HepG2 (cell line): ENCODE measurements around the gene BMPR2. TPM values are rescaled to one million over a fixed set of nuclear protein-coding genes. Genes with fewer than 3 reads are reported as not detected.

Experiments used
- ATAC-seq: fragments of 200-7000 bp; cut with Tn5 transposase; 3 replicates; pipeline ENCODE4 v1.9.1; 2020; ENCODE audit warnings: mild to moderate bottlenecking, moderate library complexity
- BruUV-seq: library from RNA; stranded (reverse); fragments of 400-500 nt; replicated peaks from 2 replicates; lab custom pipeline; 2021; lab: Mats Ljungman, UMichigan
- CTCF ChIA-PET: fragments of 300-600 bp; formaldehyde crosslinking; extraction: SDS; loops from one replicate; lab custom pipeline; 2021; ENCODE audit warnings: low total read pairs, inconsistent platforms, low intra/inter-chr PET ratio; lab: Yijun Ruan, JAX
- POLR2A ChIA-PET: fragments of 350-600 bp; sonication (Branson Sonifier 250); formaldehyde crosslinking; loops from one replicate; lab custom pipeline; 2020; ENCODE audit warnings: antibody characterized with exemption, inconsistent platforms; lab: Yijun Ruan, JAX
- DNase-seq: peaks from one replicate; pipeline ENCODE4 v3.0.0-alpha.2; 2015; ENCODE audit warnings: low spot score
- FAIRE-seq: peaks from 3 replicates; lab custom pipeline; 2011; peaks lifted over from hg19 to GRCh38; lab: Jason Lieb, UNC
- H2AFZ ChIP-seq: one replicate; pipeline ENCODE4 v1.6.1; 2011; ENCODE audit warnings: low read length, inconsistent platforms
- H3K27ac ChIP-seq: fragments of 300-600 bp; 3 replicates; pipeline ENCODE4 v1.8.0; 2011; ENCODE audit warnings: mixed run types, mild to moderate bottlenecking, mixed read lengths, low read length, inconsistent platforms; ENCODE audit not compliant: insufficient read depth; ENCODE audit errors: extremely low read length
- H3K27me3 ChIP-seq, 2 experiments: fragments of 200-600 bp in 1 of 2; 2 replicates in 1 of 2; 3 replicates in 1 of 2; pipeline versions ENCODE4 v1.6.0 to v1.8.0; 2011; ENCODE audit warnings: low read length in 2 of 2, mild to moderate bottlenecking in 2 of 2, moderate library complexity in 2 of 2, inconsistent platforms in 1 of 2; ENCODE audit not compliant: insufficient read depth in 2 of 2, control insufficient read depth in 1 of 2
- H3K36me3 ChIP-seq, 2 experiments: fragments of 200-600 bp in 1 of 2; replicated peaks in 1 of 2; 2 replicates in 1 of 2; 3 replicates in 1 of 2; pipeline versions ENCODE4 v1.5.1 to v1.8.0; 2011; ENCODE audit warnings: low read length in 2 of 2, inconsistent platforms in 1 of 2; ENCODE audit not compliant: insufficient read depth in 2 of 2, control insufficient read depth in 1 of 2
- H3K4me1 ChIP-seq: 2 replicates; pipeline ENCODE4 v1.5.1; 2012; ENCODE audit warnings: low read length, inconsistent platforms; ENCODE audit not compliant: insufficient read depth
- H3K4me2 ChIP-seq: 2 replicates; pipeline ENCODE4 v1.6.0; 2011; ENCODE audit warnings: low read depth, low read length, inconsistent platforms
- H3K4me3 ChIP-seq, 3 experiments: fragments of 200-600 bp in 1 of 3; sonication (generic), shearing (Covaris generic) in 1 of 3; replicated peaks in 1 of 3; 2 replicates each; pipeline ENCODE4 v1.5.1; 2011 to 2016; ENCODE audit warnings: low read length in 3 of 3, inconsistent platforms in 2 of 3, low read depth in 2 of 3, mild to moderate bottlenecking in 2 of 3, control low read depth in 1 of 3, mixed read lengths in 1 of 3; ENCODE audit not compliant: insufficient read depth in 1 of 3
- H3K79me2 ChIP-seq: one replicate; pipeline ENCODE4 v1.6.1; 2011; ENCODE audit warnings: low read length, inconsistent platforms; ENCODE audit not compliant: insufficient read depth
- H3K9ac ChIP-seq: 2 replicates; pipeline ENCODE4 v1.6.0; 2011; ENCODE audit warnings: mild to moderate bottlenecking, low read depth, low read length, inconsistent platforms; ENCODE audit not compliant: insufficient read depth
- H3K9me3 ChIP-seq: 2 replicates; pipeline ENCODE4 v1.5.1; 2012; ENCODE audit warnings: mild to moderate bottlenecking, low read length
- H4K20me1 ChIP-seq: 2 replicates; pipeline ENCODE4 v1.6.0; 2011; ENCODE audit warnings: inconsistent platforms, mild to moderate bottlenecking, low read length, moderate library complexity; ENCODE audit not compliant: insufficient read depth
- FLYWCH1 ChIP-seq: sonication (generic); formaldehyde crosslinking; IDR thresholded peaks from 2 replicates; pipeline ENCODE4 v1.8.1; 2023; ENCODE audit warnings: mild to moderate bottlenecking, missing genetic modification reagents
- HOXA3 ChIP-seq: sonication (generic); formaldehyde crosslinking; IDR thresholded peaks from 2 replicates; pipeline ENCODE4 v1.5.0; 2020; ENCODE audit warnings: missing genetic modification reagents
- ISX ChIP-seq: sonication (generic); formaldehyde crosslinking; conservative IDR thresholded peaks from 2 replicates; pipeline ENCODE4 v1.5.0; 2020; ENCODE audit warnings: missing genetic modification reagents
- JUNB ChIP-seq: sonication (generic); formaldehyde crosslinking; IDR thresholded peaks from 2 replicates; pipeline ENCODE4 v1.8.0; 2022; ENCODE audit warnings: missing genetic modification reagents, mild to moderate bottlenecking, borderline replicate concordance
- LRRFIP1 ChIP-seq: sonication (generic); formaldehyde crosslinking; conservative IDR thresholded peaks from 2 replicates; pipeline ENCODE4 v1.4.0; 2020; ENCODE audit warnings: missing genetic modification reagents
- MNT ChIP-seq: fragments of 450-650 bp; IDR thresholded peaks from 2 replicates; pipeline ENCODE4 v1.6.1; 2016
- NRL ChIP-seq: sonication (generic); formaldehyde crosslinking; IDR thresholded peaks from 2 replicates; pipeline ENCODE4 v1.5.0; 2020; ENCODE audit warnings: missing genetic modification reagents, mild to moderate bottlenecking, moderate library complexity, borderline replicate concordance
- RBFOX2 ChIP-seq: fragments of 200-400 bp; formaldehyde crosslinking; IDR thresholded peaks from 2 replicates; pipeline ENCODE4 v1.6.1; 2017; ENCODE audit warnings: low read depth, mild to moderate bottlenecking, low read length
- RFXAP ChIP-seq: sonication (generic); formaldehyde crosslinking; IDR thresholded peaks from 2 replicates; pipeline ENCODE4 v1.4.0; 2020; ENCODE audit warnings: missing genetic modification reagents, borderline replicate concordance
- SCMH1 ChIP-seq: sonication (generic); formaldehyde crosslinking; IDR thresholded peaks from 2 replicates; pipeline ENCODE4 v1.9.0; 2021; ENCODE audit warnings: missing genetic modification reagents, mild to moderate bottlenecking, borderline replicate concordance
- SMAD1 ChIP-seq: sonication (generic); formaldehyde crosslinking; IDR thresholded peaks from 2 replicates; pipeline ENCODE4 v1.4.0; 2020; ENCODE audit warnings: missing genetic modification reagents, low read depth, mild to moderate bottlenecking, borderline replicate concordance
- TARDBP ChIP-seq: sonication (generic); formaldehyde crosslinking; IDR thresholded peaks from 2 replicates; pipeline ENCODE4 v1.8.0; 2022; ENCODE audit warnings: mild to moderate bottlenecking, missing genetic modification reagents
- TMF1 ChIP-seq: sonication (generic); formaldehyde crosslinking; IDR thresholded peaks from 2 replicates; pipeline ENCODE4 v1.8.1; 2022; ENCODE audit warnings: low read depth, missing genetic modification reagents
- ZMYM2 ChIP-seq: sonication (generic); formaldehyde crosslinking; IDR thresholded peaks from 2 replicates; pipeline ENCODE4 v1.8.0; 2022; ENCODE audit warnings: mild to moderate bottlenecking, missing genetic modification reagents
- ZNF20 ChIP-seq: sonication (generic); formaldehyde crosslinking; IDR thresholded peaks from 2 replicates; pipeline ENCODE4 v1.4.0; 2020; ENCODE audit warnings: mild to moderate bottlenecking, moderate library complexity, missing genetic modification reagents
- ZNF280B ChIP-seq: sonication (generic); formaldehyde crosslinking; IDR thresholded peaks from 2 replicates; pipeline ENCODE4 v1.5.0; 2020; ENCODE audit warnings: missing genetic modification reagents, mild to moderate bottlenecking, borderline replicate concordance
- ZNF335 ChIP-seq: sonication (generic); formaldehyde crosslinking; IDR thresholded peaks from 2 replicates; pipeline ENCODE4 v1.4.0; 2020; ENCODE audit warnings: missing genetic modification reagents
- ZNF343 ChIP-seq: sonication (generic); formaldehyde crosslinking; IDR thresholded peaks from 2 replicates; pipeline ENCODE4 v1.4.0; 2020; ENCODE audit warnings: mild to moderate bottlenecking, missing genetic modification reagents
- ZNF383 ChIP-seq: sonication (generic); formaldehyde crosslinking; IDR thresholded peaks from 2 replicates; pipeline ENCODE4 v1.4.0; 2020; ENCODE audit warnings: missing genetic modification reagents, mild to moderate bottlenecking, borderline replicate concordance
- WGBS: methylation state at CpG from one replicate; pipeline ENCODE4 v1.1.6; 2017; ENCODE audit warnings: low lambda C conversion rate; 5-methylcytosine and 5-hydroxymethylcytosine counted together
- in situ Hi-C: cut with HindIII; loops from 2 replicates; pipeline ENCODE4 v1.10.0; 2017; ENCODE audit warnings: low pct_unique_long_range_greater_than_20kb; ENCODE audit not compliant: extremely low pct_ligation_motif_present
- intact Hi-C: fragments of 100-400 bp; cut with micrococcal nuclease; formaldehyde crosslinking; loops from one replicate; pipeline ENCODE4 v1.10.0; 2022; ENCODE audit not compliant: unreplicated experiment
- polyA plus RNA-seq, 8 experiments: library from polyadenylated mRNA; depleted of rRNA in 3 of 8; stranded (reverse) in 7 of 8; unstranded in 1 of 8; fragments of >200 nt; fragmentation: Illumina TruSeq in 4 of 8; extraction: Trizol in 4 of 8; gene quantifications; 2 replicates each; pipeline versions ENCODE4 v1.2.1 to v1.2.3, GENCODE V29; 2011 to 2016; ENCODE audit warnings: low read depth in 4 of 8, missing spikeins in 1 of 8, mixed read lengths in 1 of 8; ENCODE audit not compliant: insufficient read depth in 1 of 8
- total RNA-seq, 5 experiments: library from RNA; depleted of rRNA; stranded (reverse); fragments of >200 nt; fragmentation: Illumina TruSeq; extraction: Trizol; gene quantifications; 2 replicates each; pipeline ENCODE4 v1.2.3, GENCODE V29; 2016; ENCODE audit warnings: low read depth in 1 of 5

BMPR2 gene
- total and polyA plus RNA-seq, 2 of the 13 experiments (the other 11 are each of a cell fraction or from before 2014, with no cell fraction given), result 5.5 to 10.3 TPM

- TF ChIP-seq MNT, result no peak
- TF ChIP-seq FLYWCH1 (CRISPR knock-in tag), result no peak
- no peak for TF ChIP-seq SCMH1
These were observed 34.0 kb downstream of the BMPR2 start (continued) for GRCh38 chr2:202410092-202410491.

- no peak for FAIRE-seq
- no TSS peak for BruUV-seq
- TF ChIP-seq ISX (CRISPR knock-in tag) (no peak), ZMYM2 (CRISPR knock-in tag) (no peak), TARDBP (CRISPR knock-in tag) (no peak), RBFOX2 (no peak), ZNF383 (CRISPR knock-in tag) (no peak), LRRFIP1 (CRISPR knock-in tag) (no peak), HOXA3 (no peak), SMAD1 (CRISPR knock-in tag) (no peak), TMF1 (no peak), ZNF280B (CRISPR knock-in tag) (no peak), ZNF343 (CRISPR knock-in tag) (no peak), RFXAP (CRISPR knock-in tag) (no peak), NRL (no peak), JUNB (CRISPR knock-in tag) (no peak), ZNF335 (CRISPR knock-in tag) (no peak), ZNF20 (no peak)
- in situ Hi-C loops (no loop called here), intact Hi-C loops (no loop called here)
- no peak for ATAC-seq
- Histone ChIP-seq H2AFZ (no peak overlapping the region), H3K4me3 (no peak overlapping the region), H3K27ac (no peak overlapping the region), H3K36me3 (no peaks in the 10 kb centered on the region), H3K79me2 (peaks cover 14% of the 10 kb centered on the region), H3K4me2 (no peak overlapping the region), H3K27me3 (no peaks in the 10 kb centered on the region), H3K4me1 (no peaks in the 10 kb centered on the region), H3K9me3 (no peaks in the 10 kb centered on the region), H3K9ac (no peak overlapping the region), H4K20me1 (no peaks in the 10 kb centered on the region)
- WGBS, result 83% methylated on average over 1 of the region's 1 CpG
- no peak for DNase-seq
- ChIA-PET POLR2A (no interaction called here), CTCF (no interaction called here)
These were observed 35.0 kb downstream of the BMPR2 start for GRCh38 chr2:202411097-202411496.
